MCF 10A (cell line): Measurements from ENCODE around the gene USP40. TPM values are rescaled to one million over a fixed set of nuclear protein-coding genes. Genes with fewer than 3 reads are reported as not detected.

Experiments used
- BruUV-seq: library from RNA; stranded (reverse); fragments of 400-500 nt; replicated peaks from 2 replicates; lab custom pipeline; 2021; lab: Mats Ljungman, UMichigan
- CTCF ChIA-PET: fragments of 300-600 bp; sonication (Branson Sonifier 250); formaldehyde crosslinking; extraction: SDS; loops from one replicate; lab custom pipeline; 2021; ENCODE audit warnings: antibody characterized with exemption, inconsistent platforms; lab: Yijun Ruan, JAX
- POLR2A ChIA-PET: fragments of 300-600, 350-650 bp; sonication (Branson Sonifier 250); formaldehyde crosslinking; extraction: SDS; loops from one replicate; lab custom pipeline; 2020; ENCODE audit warnings: antibody characterized with exemption, inconsistent platforms; lab: Yijun Ruan, JAX
- DNase-seq: peaks from one replicate; pipeline ENCODE4 v3.0.0-alpha.2; 2018; ENCODE audit not compliant: unreplicated experiment
- H3K27ac Mint-ChIP-seq: one replicate; pipeline ENCODE4 v1.8.0; 2022; ENCODE audit warnings: mild to moderate bottlenecking, low read depth, mixed read lengths; ENCODE audit not compliant: unreplicated experiment
- H3K27me3 Mint-ChIP-seq: one replicate; pipeline ENCODE4 v1.8.0; 2022; ENCODE audit warnings: mixed read lengths; ENCODE audit not compliant: insufficient read depth, unreplicated experiment
- H3K36me3 Mint-ChIP-seq: one replicate; pipeline ENCODE4 v1.8.0; 2022; ENCODE audit warnings: mild to moderate bottlenecking, moderate library complexity, mixed read lengths; ENCODE audit not compliant: insufficient read depth, unreplicated experiment
- H3K4me1 Mint-ChIP-seq: one replicate; pipeline ENCODE4 v1.8.0; 2022; ENCODE audit warnings: mixed read lengths; ENCODE audit not compliant: insufficient read depth, unreplicated experiment
- H3K4me3 Mint-ChIP-seq: one replicate; pipeline ENCODE4 v1.8.0; 2022; ENCODE audit warnings: mild to moderate bottlenecking, moderate library complexity, mixed read lengths; ENCODE audit not compliant: unreplicated experiment
- H3K9me3 Mint-ChIP-seq: one replicate; pipeline ENCODE4 v1.8.0; 2022; ENCODE audit warnings: mixed read lengths; ENCODE audit not compliant: unreplicated experiment
- intact Hi-C: fragments of 100-400 bp; cut with micrococcal nuclease; formaldehyde crosslinking; loops from 2 replicates; pipeline ENCODE4 v1.14.1; 2022
- total RNA-seq: library from RNA; stranded (reverse); gene quantifications from 2 replicates; pipeline ENCODE4 v1.2.3, GENCODE V29; 2022
- TF ChIP-seq, protein P1 (sequence below): fragments of 200-600 bp; IDR thresholded peaks from one replicate; pipeline ENCODE4 v1.8.0; 2022; ENCODE audit warnings: antibody characterized with exemption, mild to moderate bottlenecking; ENCODE audit not compliant: unreplicated experiment

Gene USP40
- total RNA-seq, 1 experiment from 2014 or later: 56.3 TPM

DNA sequence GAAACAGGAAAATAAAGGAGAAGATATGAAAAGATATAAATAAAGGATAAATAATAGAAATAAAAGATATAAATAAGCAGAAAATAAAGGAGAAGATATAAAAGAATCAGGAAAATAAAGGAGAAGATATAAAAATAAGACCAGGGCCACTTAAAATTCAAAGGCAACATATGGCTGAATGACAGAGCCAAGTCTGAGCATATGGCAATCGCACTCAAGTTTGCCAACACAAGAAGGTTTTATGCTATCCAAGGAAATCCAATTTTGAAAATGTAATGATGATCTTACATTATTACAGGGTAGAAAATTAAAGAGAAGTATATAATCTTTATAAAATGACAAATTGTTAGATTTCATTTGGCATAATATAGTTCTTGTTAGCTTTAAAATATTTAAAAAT lies 33.6 kb downstream of the USP40 start:
- Mint-ChIP-seq H3K27ac (no peak overlapping the region), H3K4me3 (no peak overlapping the region), H3K4me1 (no peaks in the 10 kb centered on the region), H3K27me3 (no peaks in the 10 kb centered on the region), H3K9me3 (no peaks in the 10 kb centered on the region), H3K36me3 (peaks cover 72% of the 10 kb centered on the region)
- BruUV-seq: no TSS peak
- TF ChIP-seq, protein P1, sequence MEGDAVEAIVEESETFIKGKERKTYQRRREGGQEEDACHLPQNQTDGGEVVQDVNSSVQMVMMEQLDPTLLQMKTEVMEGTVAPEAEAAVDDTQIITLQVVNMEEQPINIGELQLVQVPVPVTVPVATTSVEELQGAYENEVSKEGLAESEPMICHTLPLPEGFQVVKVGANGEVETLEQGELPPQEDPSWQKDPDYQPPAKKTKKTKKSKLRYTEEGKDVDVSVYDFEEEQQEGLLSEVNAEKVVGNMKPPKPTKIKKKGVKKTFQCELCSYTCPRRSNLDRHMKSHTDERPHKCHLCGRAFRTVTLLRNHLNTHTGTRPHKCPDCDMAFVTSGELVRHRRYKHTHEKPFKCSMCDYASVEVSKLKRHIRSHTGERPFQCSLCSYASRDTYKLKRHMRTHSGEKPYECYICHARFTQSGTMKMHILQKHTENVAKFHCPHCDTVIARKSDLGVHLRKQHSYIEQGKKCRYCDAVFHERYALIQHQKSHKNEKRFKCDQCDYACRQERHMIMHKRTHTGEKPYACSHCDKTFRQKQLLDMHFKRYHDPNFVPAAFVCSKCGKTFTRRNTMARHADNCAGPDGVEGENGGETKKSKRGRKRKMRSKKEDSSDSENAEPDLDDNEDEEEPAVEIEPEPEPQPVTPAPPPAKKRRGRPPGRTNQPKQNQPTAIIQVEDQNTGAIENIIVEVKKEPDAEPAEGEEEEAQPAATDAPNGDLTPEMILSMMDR: no peak
- no peak for DNase-seq
- ChIA-PET CTCF (no interaction called here), POLR2A (interaction anchor here (1.0 kb wide), 2 partner anchors 8 to 10 kb away, joined by 3 read pairs; no protein-coding TSS in a partner anchor)
- intact Hi-C loops: no loop called here

DNA sequence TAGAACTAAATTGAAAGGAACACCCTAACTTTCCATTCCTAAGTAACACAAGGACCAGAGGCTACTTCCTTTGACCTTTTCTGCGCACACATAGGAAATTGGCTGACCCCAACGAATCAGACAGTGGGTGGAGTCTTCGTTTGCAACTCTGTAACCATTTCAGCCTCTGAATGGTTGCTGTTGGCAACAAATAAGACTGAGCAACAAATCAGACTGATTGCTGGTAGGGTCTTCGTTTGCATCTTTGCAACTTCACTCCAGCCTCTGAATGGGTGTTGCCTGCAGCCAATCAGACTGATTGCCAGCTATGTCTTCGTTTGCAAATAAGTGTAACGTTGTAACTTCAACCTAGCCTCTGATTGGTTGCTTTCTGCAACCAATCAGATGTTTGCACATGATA lies 34.6 kb downstream of the USP40 start:
- Mint-ChIP-seq H3K4me3 (no peak overlapping the region), H3K9me3 (no peaks in the 10 kb centered on the region), H3K4me1 (no peaks in the 10 kb centered on the region), H3K27me3 (no peaks in the 10 kb centered on the region), H3K27ac (no peak overlapping the region), H3K36me3 (peaks cover 63% of the 10 kb centered on the region)
- no peak for DNase-seq
- TF ChIP-seq, protein P1: no peak
- ChIA-PET POLR2A (no interaction called here), CTCF (no interaction called here)
- no TSS peak for BruUV-seq
- intact Hi-C loops: no loop called here

DNA sequence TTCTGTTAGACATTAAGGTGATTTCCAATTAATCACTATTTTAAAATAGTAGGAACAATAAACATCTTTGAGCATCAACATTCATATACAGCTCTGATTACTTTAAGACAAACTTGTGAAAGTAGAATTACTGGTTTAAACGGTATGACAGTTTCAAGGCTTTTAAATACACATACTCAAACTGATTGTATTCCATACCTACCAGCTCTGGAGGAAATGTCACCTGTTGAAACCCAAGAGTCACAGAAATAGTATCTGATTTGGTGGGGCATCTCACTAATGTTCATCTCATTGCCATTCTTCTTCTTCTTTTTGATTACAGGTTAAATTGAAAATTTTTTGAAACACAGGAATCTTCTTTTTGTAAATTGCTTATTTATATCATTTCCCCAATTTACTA lies 36.2 kb downstream of the USP40 start:
- H3K27ac Mint-ChIP-seq: no peak overlapping the region
- ChIA-PET POLR2A (no interaction called here), CTCF (interaction anchor here (0.5 to 0.7 kb wide), 2 partner anchors 86 to 186 kb away, joined by 3 read pairs; no protein-coding TSS in a partner anchor)
- no peaks in the 10 kb centered on the region for H3K9me3 Mint-ChIP-seq
- DNase-seq: no peak
- no TSS peak for BruUV-seq
- H3K36me3 Mint-ChIP-seq: peaks cover 63% of the 10 kb centered on the region
- intact Hi-C loops: no loop called here
- H3K27me3 Mint-ChIP-seq: no peaks in the 10 kb centered on the region
- no peak overlapping the region for H3K4me3 Mint-ChIP-seq
- H3K4me1 Mint-ChIP-seq: no peaks in the 10 kb centered on the region
- TF ChIP-seq, protein P1: no peak

DNA sequence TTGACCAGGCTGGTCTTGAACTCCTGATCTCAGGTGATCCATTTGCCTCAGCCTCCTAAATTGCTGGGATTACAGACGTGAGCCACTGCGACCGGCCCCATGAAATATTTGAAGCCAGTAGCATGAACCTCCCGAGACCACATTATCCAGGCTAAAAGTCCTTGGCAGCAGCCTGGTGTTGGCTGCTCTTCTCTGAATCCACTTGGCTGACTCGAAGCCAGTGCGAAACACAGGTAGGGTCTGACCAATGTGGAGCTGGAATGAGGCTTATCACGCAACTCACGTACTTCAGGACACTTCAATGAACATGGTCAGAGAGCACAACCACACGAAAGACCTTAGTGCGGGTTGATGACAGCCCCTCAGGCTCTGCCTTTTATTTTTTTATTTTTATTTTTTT lies 38.4 kb downstream of the USP40 start:
- Mint-ChIP-seq H3K9me3 (no peaks in the 10 kb centered on the region), H3K27me3 (no peaks in the 10 kb centered on the region), H3K4me3 (no peak overlapping the region), H3K36me3 (peaks cover 69% of the 10 kb centered on the region), H3K27ac (no peak overlapping the region), H3K4me1 (no peaks in the 10 kb centered on the region)
- no peak for DNase-seq
- BruUV-seq: no TSS peak
- ChIA-PET CTCF (no interaction called here), POLR2A (no interaction called here)
- TF ChIP-seq, protein P1: no peak
- intact Hi-C loops: no loop called here
